ENCODE measurements around the gene RNF223. TPM values are rescaled to one million over a fixed set of nuclear protein-coding genes. Genes with fewer than 3 reads are reported as not detected.
A peak's percentile ranks its signal among the peaks of the same experiment; 100 is the strongest.

The RNF223 gene
- polyA plus RNA-seq, 2 of the 4 experiments (the other 2 are of a cell fraction) = 0.08 TPM; not detected in 1

DNA sequence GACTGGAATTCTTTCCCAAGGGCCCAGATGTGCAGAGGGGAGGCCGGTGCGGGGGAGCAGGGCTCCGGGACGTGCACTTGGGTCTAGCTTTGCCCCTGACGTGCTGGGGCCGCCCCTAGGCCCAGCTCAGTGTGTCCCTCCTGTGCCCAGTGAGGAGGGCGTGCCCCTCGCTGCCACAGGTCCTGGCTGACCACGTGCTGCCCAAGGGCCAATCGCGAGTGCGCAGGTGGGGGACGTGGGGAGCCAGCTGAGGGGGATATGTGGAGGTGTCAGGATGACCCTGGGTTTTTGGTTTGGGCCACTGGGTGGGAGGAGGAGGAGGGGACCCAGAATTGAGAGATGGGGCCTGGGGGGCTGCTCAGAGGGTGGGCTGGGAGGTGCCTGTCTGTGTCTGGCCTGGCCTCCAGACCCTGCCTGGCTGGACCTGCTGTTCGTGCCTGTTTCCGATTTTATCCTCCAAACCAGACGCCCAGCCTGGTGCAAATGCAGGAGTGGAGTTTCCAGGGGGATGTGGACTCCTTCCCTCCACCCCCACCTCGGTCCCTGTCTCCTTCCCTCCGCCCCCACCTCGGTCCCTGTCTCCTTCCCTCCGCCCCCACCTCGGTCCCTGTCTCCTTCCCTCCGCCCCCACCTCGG, 6.1 kb upstream of the RNF223 start:
- peak; percentile 18; the same call in 1 of the 2 replicates for TF ChIP-seq POLR2A (IDR thresholded peaks at IDR 0.05; ENCODE audit: low read length)
- TF ChIP-seq, protein P1, sequence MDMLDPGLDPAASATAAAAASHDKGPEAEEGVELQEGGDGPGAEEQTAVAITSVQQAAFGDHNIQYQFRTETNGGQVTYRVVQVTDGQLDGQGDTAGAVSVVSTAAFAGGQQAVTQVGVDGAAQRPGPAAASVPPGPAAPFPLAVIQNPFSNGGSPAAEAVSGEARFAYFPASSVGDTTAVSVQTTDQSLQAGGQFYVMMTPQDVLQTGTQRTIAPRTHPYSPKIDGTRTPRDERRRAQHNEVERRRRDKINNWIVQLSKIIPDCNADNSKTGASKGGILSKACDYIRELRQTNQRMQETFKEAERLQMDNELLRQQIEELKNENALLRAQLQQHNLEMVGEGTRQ (IDR thresholded peaks at IDR 0.05) = peak; percentile 94
- TF ChIP-seq BHLHE40 (IDR thresholded peaks at IDR 0.05; ENCODE audit: low read depth, low read length) = no peak
- TF ChIP-seq, protein P2, sequence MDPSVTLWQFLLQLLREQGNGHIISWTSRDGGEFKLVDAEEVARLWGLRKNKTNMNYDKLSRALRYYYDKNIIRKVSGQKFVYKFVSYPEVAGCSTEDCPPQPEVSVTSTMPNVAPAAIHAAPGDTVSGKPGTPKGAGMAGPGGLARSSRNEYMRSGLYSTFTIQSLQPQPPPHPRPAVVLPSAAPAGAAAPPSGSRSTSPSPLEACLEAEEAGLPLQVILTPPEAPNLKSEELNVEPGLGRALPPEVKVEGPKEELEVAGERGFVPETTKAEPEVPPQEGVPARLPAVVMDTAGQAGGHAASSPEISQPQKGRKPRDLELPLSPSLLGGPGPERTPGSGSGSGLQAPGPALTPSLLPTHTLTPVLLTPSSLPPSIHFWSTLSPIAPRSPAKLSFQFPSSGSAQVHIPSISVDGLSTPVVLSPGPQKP (IDR thresholded peaks at IDR 0.05; ENCODE audit: low read depth, low read length) = no peak
- no peak for TF ChIP-seq EHMT2 (IDR thresholded peaks at IDR 0.05; ENCODE audit: low read depth)
- TF ChIP-seq, protein P3, sequence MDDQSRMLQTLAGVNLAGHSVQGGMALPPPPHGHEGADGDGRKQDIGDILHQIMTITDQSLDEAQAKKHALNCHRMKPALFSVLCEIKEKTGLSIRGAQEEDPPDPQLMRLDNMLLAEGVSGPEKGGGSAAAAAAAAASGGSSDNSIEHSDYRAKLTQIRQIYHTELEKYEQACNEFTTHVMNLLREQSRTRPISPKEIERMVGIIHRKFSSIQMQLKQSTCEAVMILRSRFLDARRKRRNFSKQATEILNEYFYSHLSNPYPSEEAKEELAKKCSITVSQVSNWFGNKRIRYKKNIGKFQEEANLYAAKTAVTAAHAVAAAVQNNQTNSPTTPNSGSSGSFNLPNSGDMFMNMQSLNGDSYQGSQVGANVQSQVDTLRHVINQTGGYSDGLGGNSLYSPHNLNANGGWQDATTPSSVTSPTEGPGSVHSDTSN (IDR thresholded peaks at IDR 0.05) = peak; percentile 74; the same call in 1 of the 2 replicates
- 0 out of 2 replicates have a peak, but pooled peaks have one; percentile 46 for TF ChIP-seq TP53 (CRISPR knock-in tag; IDR thresholded peaks at IDR 0.05)
- ATAC-seq (peak; percentile 89 to 93), FAIRE-seq (no peak), DNase-seq (ENCODE audit: low read depth in 1 of 2, low spot score in 1 of 2) (peak; percentile 75 to 89)
- H3K4me2 ChIP-seq = peak overlapping the region; percentile 82
- CTCF ChIA-PET = interaction anchor here (1.5 to 1.7 kb wide), 2 partner anchors 15 to 16 kb away, joined by 5 read pairs; no protein-coding TSS in a partner anchor
- WGBS (ENCODE audit: missing lambda C conversion rate) = 4% methylated on average over 4 of the region's 23 CpGs
- H3K9me3 ChIP-seq = no peaks in the 10 kb centered on the region
- peak overlapping the region; percentile 32 for H3K4me3 ChIP-seq
- POLR2A ChIA-PET = interaction anchor here (0.9 to 1.2 kb wide), 4 partner anchors 9 to 152 kb away, joined by 3 read pairs; partner anchors contain the start of genes AGRN, B3GALT6 and SDF4
- peaks cover 9% of the 10 kb centered on the region; the same call in 1 of the 3 replicates for H3K4me1 ChIP-seq
- H3K27ac ChIP-seq = peak overlapping the region; percentile 84 to 97

DNA sequence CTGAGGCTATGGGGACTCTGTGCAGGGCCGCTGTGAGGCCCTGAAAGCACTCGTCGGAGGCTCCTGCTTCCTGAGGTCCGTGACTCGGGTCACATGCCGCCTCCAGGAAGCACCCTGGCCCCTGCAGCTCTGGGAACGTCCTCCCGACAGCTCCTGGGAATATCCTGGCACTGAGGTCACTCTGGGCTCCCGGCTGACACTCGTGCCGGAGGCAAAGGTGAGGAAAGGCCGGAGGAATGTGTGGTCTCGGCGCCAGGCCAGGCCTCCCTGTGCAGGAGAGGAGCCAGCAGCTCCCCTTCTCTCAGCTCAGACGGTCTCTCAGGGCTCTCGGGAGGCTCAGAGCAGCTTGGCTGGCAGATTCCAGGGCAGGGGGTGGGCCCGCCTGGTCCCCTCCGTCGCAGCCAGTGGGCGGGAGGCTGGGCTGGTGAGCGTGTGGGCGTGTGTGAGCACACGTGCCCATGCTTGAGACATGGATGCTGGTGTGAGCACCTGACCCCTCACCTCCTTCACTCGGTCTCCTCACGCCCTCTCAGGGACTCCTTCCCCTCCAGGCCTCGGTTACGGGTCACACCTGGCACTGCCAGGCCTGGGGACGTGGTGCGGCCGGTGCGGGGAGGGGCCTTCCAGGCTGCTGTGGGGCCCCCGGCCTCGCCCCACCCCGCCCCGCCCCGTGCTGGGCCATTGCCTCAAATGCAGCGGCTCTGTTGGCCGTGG, 5.5 kb upstream of the RNF223 start:
- peak; percentile 78 to 87 for ATAC-seq
- DNase-seq (ENCODE audit: low read depth in 1 of 2, low spot score in 1 of 2) = peak; percentile 64 to 92
- no peak for FAIRE-seq
- H3K4me2 ChIP-seq = peak overlapping the region; percentile 82
- ChIA-PET POLR2A (interaction anchor here (0.8 to 1.2 kb wide), 5 partner anchors 9 to 152 kb away, joined by 3 read pairs; partner anchors contain the start of genes AGRN, B3GALT6 and SDF4), CTCF (interaction anchor here (0.7 to 1.7 kb wide), 3 partner anchors 14 to 43 kb away, joined by 3 to 5 read pairs (median 5); no protein-coding TSS in a partner anchor)
- peak overlapping the region; percentile 84 to 97 for H3K27ac ChIP-seq
- H3K4me3 ChIP-seq = peak overlapping the region; percentile 32
- no peaks in the 10 kb centered on the region for H3K9me3 ChIP-seq
- no CpG with 5 or more reads among the region's 38 CpGs for WGBS (ENCODE audit: missing lambda C conversion rate)
- peaks cover 12% of the 10 kb centered on the region; the same call in 2 of the 3 replicates for H3K4me1 ChIP-seq
- TF ChIP-seq MAFK (IDR thresholded peaks at IDR 0.05; ENCODE audit: partially characterized antibody) (no peak), FOSL2 (IDR thresholded peaks at IDR 0.05) (no peak), FOSL2 (CRISPR knock-in tag; IDR thresholded peaks at IDR 0.05) (0 out of 2 replicates have a peak, but pooled peaks have one; percentile 44), EP300 (IDR thresholded peaks at IDR 0.05) (no peak), JUN (IDR thresholded peaks at IDR 0.05) (peak in 1 of 2 experiments; percentile 61; a peak in 1 of 5 replicates), CHD4 (IDR thresholded peaks at IDR 0.05; ENCODE audit: borderline replicate concordance) (no peak), HEYL (CRISPR knock-in tag; IDR thresholded peaks at IDR 0.05) (no peak), KDM1A (IDR thresholded peaks at IDR 0.05; ENCODE audit: low read depth) (no peak), HOXB5 (CRISPR knock-in tag; IDR thresholded peaks at IDR 0.05) (no peak), POLR2A (IDR thresholded peaks at IDR 0.05; ENCODE audit: low read length) (peak; percentile 4; the same call in 1 of the 2 replicates), KDM5A (IDR thresholded peaks at IDR 0.05) (no peak), CBX2 (IDR thresholded peaks at IDR 0.05; ENCODE audit: borderline replicate concordance, low read depth) (no peak), HOXB13 (CRISPR knock-in tag; IDR thresholded peaks at IDR 0.05; ENCODE audit: low read depth) (no peak), ESRRA (IDR thresholded peaks at IDR 0.05; ENCODE audit: borderline replicate concordance, low read length) (no peak), ZNF302 (CRISPR knock-in tag; IDR thresholded peaks at IDR 0.05) (no peak), HDAC2 (IDR thresholded peaks at IDR 0.05) (no peak), CHD2 (IDR thresholded peaks at IDR 0.05; ENCODE audit: low read length, partially characterized antibody) (no peak)
- TF ChIP-seq, protein P4, sequence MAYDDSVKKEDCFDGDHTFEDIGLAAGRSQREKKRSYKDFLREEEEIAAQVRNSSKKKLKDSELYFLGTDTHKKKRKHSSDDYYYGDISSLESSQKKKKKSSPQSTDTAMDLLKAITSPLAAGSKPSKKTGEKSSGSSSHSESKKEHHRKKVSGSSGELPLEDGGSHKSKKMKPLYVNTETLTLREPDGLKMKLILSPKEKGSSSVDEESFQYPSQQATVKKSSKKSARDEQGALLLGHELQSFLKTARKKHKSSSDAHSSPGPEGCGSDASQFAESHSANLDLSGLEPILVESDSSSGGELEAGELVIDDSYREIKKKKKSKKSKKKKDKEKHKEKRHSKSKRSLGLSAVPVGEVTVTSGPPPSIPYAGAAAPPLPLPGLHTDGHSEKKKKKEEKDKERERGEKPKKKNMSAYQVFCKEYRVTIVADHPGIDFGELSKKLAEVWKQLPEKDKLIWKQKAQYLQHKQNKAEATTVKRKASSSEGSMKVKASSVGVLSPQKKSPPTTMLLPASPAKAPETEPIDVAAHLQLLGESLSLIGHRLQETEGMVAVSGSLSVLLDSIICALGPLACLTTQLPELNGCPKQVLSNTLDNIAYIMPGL (CRISPR knock-in tag; IDR thresholded peaks at IDR 0.05; ENCODE audit: borderline replicate concordance) = no peak
- TF ChIP-seq, protein P3 (IDR thresholded peaks at IDR 0.05) = peak; percentile 60; the same call in 1 of the 2 replicates
- TF ChIP-seq, protein P5, sequence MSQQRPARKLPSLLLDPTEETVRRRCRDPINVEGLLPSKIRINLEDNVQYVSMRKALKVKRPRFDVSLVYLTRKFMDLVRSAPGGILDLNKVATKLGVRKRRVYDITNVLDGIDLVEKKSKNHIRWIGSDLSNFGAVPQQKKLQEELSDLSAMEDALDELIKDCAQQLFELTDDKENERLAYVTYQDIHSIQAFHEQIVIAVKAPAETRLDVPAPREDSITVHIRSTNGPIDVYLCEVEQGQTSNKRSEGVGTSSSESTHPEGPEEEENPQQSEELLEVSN (IDR thresholded peaks at IDR 0.05; ENCODE audit: borderline replicate concordance, low read depth) = peak; percentile 65
- TF ChIP-seq, protein P2 (IDR thresholded peaks at IDR 0.05; ENCODE audit: low read depth, low read length) = no peak
